Stimulated activated CD4-positive, alpha-beta T cell treated with anti-CD3 and anti-CD28 coated beads, Interleukin-12 subunit alpha, Interleukin-12 subunit beta, amount 100 ng/mL, for 4 hours (primary cell): ENCODE measurements around the gene PERM1.

Experiments used
- DNase-seq: peaks from one replicate; pipeline ENCODE4 v3.0.0-alpha.2; 2020

PERM1 gene

GRCh38 chr1:932776-933602 lies 48.9 kb downstream of the PERM1 start:
- no peak for DNase-seq

GRCh38 chr1:932173-932510 lies 49.8 kb downstream of the PERM1 start:
- DNase-seq = no peak

- DNase-seq = no peak
Observed at GRCh38 chr1:931380-932172, 50.3 kb downstream of the PERM1 start.

GRCh38 chr1:930633-931138 lies 51.2 kb downstream of the PERM1 start:
- DNase-seq = no peak

- DNase-seq = no peak
Observed at GRCh38 chr1:929712-930632, 51.9 kb downstream of the PERM1 start.

GRCh38 chr1:928825-929661 lies 52.9 kb downstream of the PERM1 start:
- no peak for DNase-seq

- no peak for DNase-seq
Observed at GRCh38 chr1:927748-928147, 54.1 kb downstream of the PERM1 start.

- no peak for DNase-seq
Observed at GRCh38 chr1:927234-927633, 54.7 kb downstream of the PERM1 start.

- no peak for DNase-seq
Observed at GRCh38 chr1:925561-926421, 56.1 kb downstream of the PERM1 start.
